ENCODE data around the gene PHACTR3.

GRCh38 chr20:59569305-59569704, 35.0 kb upstream of the PHACTR3 start:
- TF ChIP-seq POLR2AphosphoS5 (IDR thresholded peaks at IDR 0.05; ENCODE audit: insufficient read depth, low read depth, low read length): no peak
- no peak for TF ChIP-seq EZH2 (IDR thresholded peaks at IDR 0.05; ENCODE audit: borderline replicate concordance, low read depth, low read length, severe bottlenecking)
- no peak for TF ChIP-seq MYC (IDR thresholded peaks at IDR 0.05; ENCODE audit: low read depth, low read length)
- no peak for TF ChIP-seq CTCF (IDR thresholded peaks at IDR 0.05; ENCODE audit: extremely low read depth in 1 of 2, insufficient read depth in 1 of 2, low read depth in 1 of 2, low read length in 2 of 2)
